Activated CD4-positive, CD25-positive, alpha-beta regulatory T cell (primary cell): ENCODE data around the gene AFAP1.

Experiments used
- DNase-seq, 4 experiments: peaks; one replicate each; lab custom pipeline; 2025; lab: John Stamatoyannopoulos, UW

Gene AFAP1

GRCh38 chr4:7769396-7770223, 170.1 kb downstream of the AFAP1 start:
- DNase-seq, result no peak

GRCh38 chr4:7768736-7769135, 170.9 kb downstream of the AFAP1 start:
- no peak for DNase-seq

- DNase-seq, result no peak
Measured at GRCh38 chr4:7767966-7768365, 171.7 kb downstream of the AFAP1 start.

GRCh38 chr4:7767526-7767925, 172.1 kb downstream of the AFAP1 start:
- no peak for DNase-seq

GRCh38 chr4:7766661-7767345, 172.9 kb downstream of the AFAP1 start:
- DNase-seq, result no peak

GRCh38 chr4:7766086-7766485, 173.6 kb downstream of the AFAP1 start:
- DNase-seq, result no peak

- no peak for DNase-seq
Measured at GRCh38 chr4:7765666-7766065, 174.0 kb downstream of the AFAP1 start.

- DNase-seq, result no peak
Measured at GRCh38 chr4:7764466-7764865, 175.2 kb downstream of the AFAP1 start.

GRCh38 chr4:7763788-7764187, 175.9 kb downstream of the AFAP1 start:
- DNase-seq, result no peak

GRCh38 chr4:7763106-7763505, 176.6 kb downstream of the AFAP1 start:
- no peak for DNase-seq

GRCh38 chr4:7762376-7763030, 177.2 kb downstream of the AFAP1 start:
- no peak for DNase-seq

GRCh38 chr4:7761720-7762119, 177.9 kb downstream of the AFAP1 start:
- peak in 1 of 4 experiments; percentile 15 for DNase-seq

GRCh38 chr4:7761312-7761711, 178.3 kb downstream of the AFAP1 start:
- no peak for DNase-seq

GRCh38 chr4:7760706-7761105, 179.0 kb downstream of the AFAP1 start:
- no peak for DNase-seq

GRCh38 chr4:7760228-7760627, 179.4 kb downstream of the AFAP1 start:
- no peak for DNase-seq

GRCh38 chr4:7759635-7760034, 180.0 kb downstream of the AFAP1 start:
- no peak for DNase-seq

GRCh38 chr4:7759216-7759615, 180.4 kb downstream of the AFAP1 start:
- DNase-seq, result peak in 2 of 4 experiments; percentile 19 to 25

- no peak for DNase-seq
Measured at GRCh38 chr4:7758476-7758875, 181.2 kb downstream of the AFAP1 start.

- DNase-seq, result no peak
Measured at GRCh38 chr4:7757501-7758471, 181.9 kb downstream of the AFAP1 start.

GRCh38 chr4:7756561-7757355, 182.9 kb downstream of the AFAP1 start:
- no peak for DNase-seq

- no peak for DNase-seq
Measured at GRCh38 chr4:7756071-7756470, 183.6 kb downstream of the AFAP1 start.
